Glutamatergic neuron (in vitro differentiated cells): ENCODE measurements around the gene ZBTB22. TPM values are rescaled to one million over a fixed set of nuclear protein-coding genes. Genes with fewer than 3 reads are reported as not detected.

ENCODE experiments used
- DNase-seq: peaks from one replicate; pipeline ENCODE4 v3.0.0; 2022
- H3K27ac Mint-ChIP-seq: one replicate; pipeline ENCODE4 v1.8.0; 2020; ENCODE audit warnings: mild to moderate bottlenecking, mixed read lengths, inconsistent platforms; ENCODE audit not compliant: unreplicated experiment
- H3K27me3 Mint-ChIP-seq: one replicate; pipeline ENCODE4 v1.8.0; 2020; ENCODE audit warnings: mild to moderate bottlenecking, moderate library complexity, mixed read lengths, inconsistent platforms; ENCODE audit not compliant: unreplicated experiment
- H3K36me3 Mint-ChIP-seq: one replicate; pipeline ENCODE4 v1.8.0; 2020; ENCODE audit warnings: mild to moderate bottlenecking, mixed read lengths, inconsistent platforms; ENCODE audit not compliant: unreplicated experiment
- H3K4me1 Mint-ChIP-seq: one replicate; pipeline ENCODE4 v1.8.0; 2020; ENCODE audit warnings: mild to moderate bottlenecking, low read depth, mixed read lengths, inconsistent platforms; ENCODE audit not compliant: unreplicated experiment
- H3K4me3 Mint-ChIP-seq: one replicate; pipeline ENCODE4 v1.8.0; 2020; ENCODE audit warnings: mild to moderate bottlenecking, mixed read lengths, inconsistent platforms; ENCODE audit not compliant: unreplicated experiment
- H3K9me3 Mint-ChIP-seq: one replicate; pipeline ENCODE4 v1.8.0; 2020; ENCODE audit warnings: mild to moderate bottlenecking, moderate library complexity, mixed read lengths, inconsistent platforms; ENCODE audit not compliant: unreplicated experiment
- total RNA-seq: library from RNA; stranded (reverse); fragmentation: NEBNext Ultra II Directional; extraction: Animal tissue kit (Norgen Biotek cat#: 25700); gene quantifications from one replicate; pipeline ENCODE4 v1.2.1, GENCODE V29; 2021; ENCODE audit not compliant: unreplicated experiment
- TF ChIP-seq, protein P1 (sequence below): fragments of 200-600 bp; sonication (generic); IDR thresholded peaks from one replicate; pipeline ENCODE4 v1.5.0; 2021; ENCODE audit not compliant: partially characterized antibody, unreplicated experiment

Gene ZBTB22
- total RNA-seq, 1 donor from 2014 or later: 21.7 TPM

DNA sequence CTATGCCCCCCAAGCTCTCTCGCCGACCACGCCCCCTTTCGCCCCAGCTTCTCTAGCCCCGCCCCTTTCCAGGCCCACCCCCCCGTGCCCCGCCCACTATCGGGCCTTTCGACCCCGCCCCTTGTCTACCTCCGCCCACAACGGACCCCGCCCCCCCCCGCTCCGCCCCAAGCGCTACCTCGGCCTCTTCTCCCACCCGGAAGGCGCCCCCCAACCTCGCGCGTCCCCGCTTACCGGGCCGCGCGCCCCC, 200 bp downstream of the ZBTB22 start:
- TF ChIP-seq, protein P1, sequence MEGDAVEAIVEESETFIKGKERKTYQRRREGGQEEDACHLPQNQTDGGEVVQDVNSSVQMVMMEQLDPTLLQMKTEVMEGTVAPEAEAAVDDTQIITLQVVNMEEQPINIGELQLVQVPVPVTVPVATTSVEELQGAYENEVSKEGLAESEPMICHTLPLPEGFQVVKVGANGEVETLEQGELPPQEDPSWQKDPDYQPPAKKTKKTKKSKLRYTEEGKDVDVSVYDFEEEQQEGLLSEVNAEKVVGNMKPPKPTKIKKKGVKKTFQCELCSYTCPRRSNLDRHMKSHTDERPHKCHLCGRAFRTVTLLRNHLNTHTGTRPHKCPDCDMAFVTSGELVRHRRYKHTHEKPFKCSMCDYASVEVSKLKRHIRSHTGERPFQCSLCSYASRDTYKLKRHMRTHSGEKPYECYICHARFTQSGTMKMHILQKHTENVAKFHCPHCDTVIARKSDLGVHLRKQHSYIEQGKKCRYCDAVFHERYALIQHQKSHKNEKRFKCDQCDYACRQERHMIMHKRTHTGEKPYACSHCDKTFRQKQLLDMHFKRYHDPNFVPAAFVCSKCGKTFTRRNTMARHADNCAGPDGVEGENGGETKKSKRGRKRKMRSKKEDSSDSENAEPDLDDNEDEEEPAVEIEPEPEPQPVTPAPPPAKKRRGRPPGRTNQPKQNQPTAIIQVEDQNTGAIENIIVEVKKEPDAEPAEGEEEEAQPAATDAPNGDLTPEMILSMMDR: no peak
- Mint-ChIP-seq H3K27me3 (peaks cover 10% of the 10 kb centered on the region), H3K4me1 (peaks cover 23% of the 10 kb centered on the region), H3K27ac (peak overlapping the region; percentile 33), H3K9me3 (peaks cover 15% of the 10 kb centered on the region), H3K36me3 (no peaks in the 10 kb centered on the region), H3K4me3 (peak overlapping the region; percentile 81)
- DNase-seq: no peak

DNA sequence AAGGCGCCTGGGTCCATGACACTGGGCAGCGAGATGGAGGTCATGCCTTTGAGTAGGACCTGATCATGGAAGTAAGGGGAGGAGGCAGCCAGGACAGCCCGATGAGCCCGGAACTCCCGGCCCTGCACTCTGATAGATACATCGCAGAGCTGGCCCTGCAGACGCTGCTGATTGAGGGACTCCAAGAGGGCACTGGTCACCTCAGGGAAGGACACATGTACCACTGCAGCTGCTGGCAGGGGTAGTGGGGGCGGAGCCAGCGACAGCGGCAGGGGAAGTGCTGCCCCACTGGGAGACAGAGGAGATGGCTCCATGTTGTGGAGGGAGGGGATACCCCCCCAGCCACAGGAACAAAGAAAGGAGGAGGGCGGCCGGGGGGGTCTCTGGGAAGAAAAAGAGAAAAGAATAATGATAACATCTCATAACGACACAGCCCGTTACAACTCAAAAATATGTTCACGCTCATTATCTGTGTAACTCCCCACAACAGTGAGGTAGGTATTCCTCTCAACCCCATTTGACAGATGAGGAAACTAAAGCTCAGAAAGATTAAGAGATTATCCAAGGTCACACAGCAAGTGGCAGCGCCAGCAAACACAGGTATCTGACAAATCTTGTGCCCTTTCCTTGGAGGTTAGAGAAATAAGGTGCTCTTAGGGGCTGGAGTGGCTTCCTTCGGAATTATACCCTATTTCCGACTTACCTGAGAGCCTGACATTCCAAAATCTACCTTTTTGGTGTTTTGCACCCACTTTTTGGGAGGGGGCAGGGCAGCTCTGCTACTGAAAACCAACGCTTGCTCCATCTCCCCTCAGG, 733 bp downstream of the ZBTB22 start:
- Mint-ChIP-seq H3K36me3 (no peaks in the 10 kb centered on the region), H3K4me3 (peak overlapping the region; percentile 81), H3K27me3 (peaks cover 9% of the 10 kb centered on the region), H3K27ac (peak overlapping the region; percentile 33), H3K4me1 (peaks cover 18% of the 10 kb centered on the region), H3K9me3 (peaks cover 15% of the 10 kb centered on the region)
- DNase-seq: no peak
- TF ChIP-seq, protein P1: no peak

DNA sequence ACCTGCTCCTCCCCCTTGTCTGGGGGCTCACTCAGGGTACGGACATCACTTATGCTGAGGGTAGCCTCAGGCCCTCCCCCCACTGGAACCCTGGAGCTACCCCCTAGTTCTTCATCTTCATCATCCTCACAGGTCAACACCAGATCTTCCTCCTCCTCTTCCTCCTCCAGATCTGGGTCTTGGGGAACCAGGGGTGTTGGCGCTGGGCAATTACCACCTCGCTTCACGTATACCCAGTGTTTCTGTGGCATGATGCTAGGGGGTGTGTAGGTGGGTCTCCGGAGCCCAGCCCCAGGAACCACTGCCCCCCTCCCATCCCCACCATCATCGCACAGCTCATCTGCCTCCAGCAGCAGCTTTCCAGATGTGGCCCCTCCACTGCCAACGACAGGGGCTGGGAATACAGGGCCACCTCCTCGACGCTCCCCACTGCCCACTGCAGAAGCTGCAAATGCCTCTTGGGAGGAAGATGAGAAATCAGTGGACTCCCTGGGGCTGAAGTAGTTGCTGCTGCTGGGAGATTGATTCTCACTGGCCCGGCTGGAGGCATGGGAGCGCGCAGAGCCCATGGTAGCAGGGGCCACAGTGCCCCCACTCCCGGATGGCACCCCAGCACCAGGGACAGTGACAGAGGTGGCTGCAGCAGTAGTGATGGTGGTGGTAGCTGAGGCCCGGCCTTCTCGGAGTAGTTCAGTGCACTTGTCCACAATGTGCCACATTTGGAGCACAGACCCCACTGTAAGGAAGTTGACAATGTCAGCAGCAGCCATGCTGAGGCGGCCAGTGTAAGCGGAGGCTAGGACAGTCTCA, 1.5 kb downstream of the ZBTB22 start:
- Mint-ChIP-seq H3K27me3 (peaks cover 10% of the 10 kb centered on the region), H3K4me3 (peak overlapping the region; percentile 81), H3K27ac (no peak overlapping the region), H3K9me3 (peaks cover 15% of the 10 kb centered on the region), H3K4me1 (peaks cover 18% of the 10 kb centered on the region), H3K36me3 (no peaks in the 10 kb centered on the region)
- TF ChIP-seq, protein P1: no peak
- no peak for DNase-seq

DNA sequence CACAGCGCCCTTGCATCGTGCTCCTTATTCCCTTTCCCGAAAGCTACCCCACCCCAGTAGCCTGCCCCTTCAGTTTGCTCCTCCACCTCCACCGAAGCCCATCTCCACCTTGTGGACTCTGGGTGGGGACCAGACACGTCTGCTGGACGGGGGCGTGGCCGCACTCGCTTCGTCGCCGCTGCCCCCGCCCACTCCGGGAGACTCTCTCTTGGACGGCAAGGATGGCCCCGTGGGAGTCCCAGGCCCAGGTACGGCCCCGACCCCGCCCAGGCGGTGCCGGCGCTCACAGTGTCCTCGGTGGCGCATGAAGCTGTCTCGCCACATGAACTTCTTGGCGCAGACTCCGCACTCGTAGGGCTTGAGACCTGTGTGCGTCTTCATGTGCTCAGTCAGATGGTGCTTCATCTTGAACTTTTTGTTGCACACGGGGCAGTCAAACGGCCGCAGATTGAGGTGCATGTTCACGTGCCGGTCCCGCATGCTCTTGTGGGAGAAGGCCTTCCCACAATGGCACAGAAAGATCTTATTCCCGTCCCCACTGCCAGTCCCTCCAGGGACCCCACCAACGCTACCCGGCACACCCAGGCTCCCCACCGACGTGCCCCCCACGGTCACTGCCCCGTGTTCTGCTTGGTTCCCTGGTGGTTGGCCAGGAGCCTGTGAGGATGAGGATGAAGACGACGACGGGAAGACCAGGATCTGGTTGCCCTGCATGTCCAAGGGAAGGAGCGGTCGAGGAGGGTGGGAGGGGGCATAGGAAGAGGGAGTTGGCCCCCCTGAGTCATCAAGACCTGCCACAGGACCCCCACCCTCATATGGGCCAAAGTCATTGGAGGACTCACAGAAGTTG, 2.4 kb downstream of the ZBTB22 start:
- no peak overlapping the region for H3K27ac Mint-ChIP-seq
- H3K4me1 Mint-ChIP-seq: peaks cover 17% of the 10 kb centered on the region
- TF ChIP-seq, protein P1: no peak
- peak overlapping the region; percentile 73 for H3K4me3 Mint-ChIP-seq
- peaks cover 10% of the 10 kb centered on the region for H3K27me3 Mint-ChIP-seq
- H3K9me3 Mint-ChIP-seq: peaks cover 11% of the 10 kb centered on the region
- DNase-seq: no peak
- no peaks in the 10 kb centered on the region for H3K36me3 Mint-ChIP-seq
